Measurements from ENCODE around the gene MOB3C. TPM values are rescaled to one million over a fixed set of nuclear protein-coding genes. Genes with fewer than 3 reads are reported as not detected.

MOB3C gene
- total RNA-seq, 1 donor from 2014 or later = 1.1 TPM

GRCh38 chr1:46581681-46582455 is 34.7 kb downstream of the MOB3C start:
- Histone ChIP-seq H3F3A (ENCODE audit: low read depth) (peaks cover 6% of the 10 kb centered on the region), H4K20me1 (ENCODE audit: low read depth) (no peaks in the 10 kb centered on the region), H3K36me3 (no peaks in the 10 kb centered on the region), H3K4me2 (no peak overlapping the region), H3K27ac (no peak overlapping the region), H3K4me1 (peaks cover 19% of the 10 kb centered on the region), H3K9ac (no peak overlapping the region), H2AFZ (replicated peaks) (no peak overlapping the region), H3K9me3 (ENCODE audit: low read depth) (no peaks in the 10 kb centered on the region), H3K79me2 (ENCODE audit: low read depth) (no peaks in the 10 kb centered on the region), H3K4me3 (no peak overlapping the region), H3K27me3 (no peaks in the 10 kb centered on the region)
- Mint-ChIP-seq H3K27ac (no peak overlapping the region), H3K4me3 (no peak overlapping the region), H3K4me1 (peaks cover 5% of the 10 kb centered on the region), H3K36me3 (peaks cover 7% of the 10 kb centered on the region), H3K9me3 (no peaks in the 10 kb centered on the region), H3K27me3 (ENCODE audit: insufficient read depth, low read depth) (peaks cover 2% of the 10 kb centered on the region)
- TF ChIP-seq CTCF (IDR thresholded peaks at IDR 0.05) (no peak), EZH2phosphoT487 (IDR thresholded peaks at IDR 0.05) (no peak), EZH2 (IDR thresholded peaks at IDR 0.05) (no peak)
- DNase-seq (ENCODE audit: low spot score) = no peak

GRCh38 chr1:46580140-46580903 is 36.3 kb downstream of the MOB3C start:
- H3K27me3 ChIP-seq = no peaks in the 10 kb centered on the region
- no peak overlapping the region for H3K9ac ChIP-seq
- no peaks in the 10 kb centered on the region for H3K79me2 ChIP-seq (ENCODE audit: low read depth)
- peaks cover 20% of the 10 kb centered on the region for H3F3A ChIP-seq (ENCODE audit: low read depth)
- Mint-ChIP-seq H3K27me3 (ENCODE audit: insufficient read depth, low read depth) (no peaks in the 10 kb centered on the region), H3K27ac (no peak overlapping the region), H3K9me3 (no peaks in the 10 kb centered on the region), H3K4me1 (peaks cover 14% of the 10 kb centered on the region), H3K4me3 (no peak overlapping the region), H3K36me3 (peaks cover 7% of the 10 kb centered on the region)
- no peaks in the 10 kb centered on the region for H3K9me3 ChIP-seq (ENCODE audit: low read depth)
- no peak overlapping the region for H3K4me2 ChIP-seq
- H4K20me1 ChIP-seq (ENCODE audit: low read depth) = no peaks in the 10 kb centered on the region
- no peak for DNase-seq (ENCODE audit: low spot score)
- no peaks in the 10 kb centered on the region for H3K36me3 ChIP-seq
- TF ChIP-seq CTCF (IDR thresholded peaks at IDR 0.05) (no peak), EZH2phosphoT487 (IDR thresholded peaks at IDR 0.05) (no peak), EZH2 (IDR thresholded peaks at IDR 0.05) (no peak)
- no peak overlapping the region for H3K27ac ChIP-seq
- no peak overlapping the region for H3K4me3 ChIP-seq
- H2AFZ ChIP-seq (replicated peaks) = no peak overlapping the region
- H3K4me1 ChIP-seq = peaks cover 33% of the 10 kb centered on the region

DNA sequence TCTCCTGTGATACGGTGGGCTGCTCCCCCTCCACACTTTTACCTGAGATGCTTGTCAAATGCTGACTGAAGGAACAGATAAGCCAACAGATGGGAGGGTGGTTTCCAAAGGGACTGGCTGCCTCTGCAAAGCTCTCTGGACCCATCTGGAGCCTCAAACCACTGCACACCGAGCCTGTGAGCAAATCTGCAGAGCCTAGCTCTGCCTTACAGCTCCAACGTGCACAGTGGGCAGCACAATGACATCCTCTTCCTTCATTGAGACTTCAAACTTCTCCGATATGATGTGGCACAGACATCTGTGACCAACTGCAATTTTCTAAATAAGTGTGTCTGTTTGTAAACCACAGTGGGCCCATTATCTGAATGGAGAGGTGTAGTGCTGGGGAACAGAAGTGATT is 38.9 kb downstream of the MOB3C start:
- no peak for TF ChIP-seq EZH2phosphoT487 (IDR thresholded peaks at IDR 0.05)
- no peak for TF ChIP-seq CTCF (IDR thresholded peaks at IDR 0.05)
- H3K9ac ChIP-seq = no peak overlapping the region
- H3K9me3 ChIP-seq (ENCODE audit: low read depth) = no peaks in the 10 kb centered on the region
- H3K4me3 ChIP-seq = no peak overlapping the region
- no peak overlapping the region for H3K27ac ChIP-seq
- peaks cover 29% of the 10 kb centered on the region for H3K4me1 ChIP-seq
- H4K20me1 ChIP-seq (ENCODE audit: low read depth) = no peaks in the 10 kb centered on the region
- Mint-ChIP-seq H3K36me3 (peaks cover 5% of the 10 kb centered on the region), H3K4me3 (no peak overlapping the region), H3K27ac (no peak overlapping the region), H3K9me3 (no peaks in the 10 kb centered on the region), H3K27me3 (ENCODE audit: insufficient read depth, low read depth) (no peaks in the 10 kb centered on the region), H3K4me1 (peaks cover 16% of the 10 kb centered on the region)
- no peak overlapping the region for H2AFZ ChIP-seq (replicated peaks)
- H3K79me2 ChIP-seq (ENCODE audit: low read depth) = no peaks in the 10 kb centered on the region
- no peaks in the 10 kb centered on the region for H3K27me3 ChIP-seq
- H3K4me2 ChIP-seq = no peak overlapping the region
- H3F3A ChIP-seq (ENCODE audit: low read depth) = peaks cover 33% of the 10 kb centered on the region
- no peaks in the 10 kb centered on the region for H3K36me3 ChIP-seq
- DNase-seq (ENCODE audit: low spot score) = no peak

Measured in neural progenitor cell (in vitro differentiated cells).